HUES48 (cell line): Measurements from ENCODE around the gene DMRT1.

Experiments used
- H3K27ac ChIP-seq: one replicate; pipeline ENCODE4 v1.7.0; 2013; ENCODE audit warnings: low read depth, low read length, inconsistent platforms
- H3K27me3 ChIP-seq: 2 replicates; pipeline ENCODE4 v1.6.1; 2013; ENCODE audit warnings: mild to moderate bottlenecking, low read length; ENCODE audit not compliant: control insufficient read depth, insufficient read depth
- H3K36me3 ChIP-seq: 2 replicates; pipeline ENCODE4 v1.6.1; 2013; ENCODE audit warnings: low read length; ENCODE audit not compliant: control insufficient read depth, insufficient read depth
- H3K4me1 ChIP-seq: 2 replicates; pipeline ENCODE4 v1.6.1; 2013; ENCODE audit warnings: mild to moderate bottlenecking, low read length; ENCODE audit not compliant: control insufficient read depth, insufficient read depth
- H3K4me3 ChIP-seq: 2 replicates; pipeline ENCODE4 v1.5.1; 2013; ENCODE audit warnings: mild to moderate bottlenecking, low read depth, low read length
- H3K9ac ChIP-seq: 2 replicates; pipeline ENCODE4 v1.6.1; 2013; ENCODE audit warnings: mild to moderate bottlenecking, low read depth, low read length, moderate library complexity
- H3K9me3 ChIP-seq: 2 replicates; pipeline ENCODE4 v1.6.1; 2013; ENCODE audit warnings: low read length; ENCODE audit not compliant: control insufficient read depth, insufficient read depth

Gene DMRT1

DNA sequence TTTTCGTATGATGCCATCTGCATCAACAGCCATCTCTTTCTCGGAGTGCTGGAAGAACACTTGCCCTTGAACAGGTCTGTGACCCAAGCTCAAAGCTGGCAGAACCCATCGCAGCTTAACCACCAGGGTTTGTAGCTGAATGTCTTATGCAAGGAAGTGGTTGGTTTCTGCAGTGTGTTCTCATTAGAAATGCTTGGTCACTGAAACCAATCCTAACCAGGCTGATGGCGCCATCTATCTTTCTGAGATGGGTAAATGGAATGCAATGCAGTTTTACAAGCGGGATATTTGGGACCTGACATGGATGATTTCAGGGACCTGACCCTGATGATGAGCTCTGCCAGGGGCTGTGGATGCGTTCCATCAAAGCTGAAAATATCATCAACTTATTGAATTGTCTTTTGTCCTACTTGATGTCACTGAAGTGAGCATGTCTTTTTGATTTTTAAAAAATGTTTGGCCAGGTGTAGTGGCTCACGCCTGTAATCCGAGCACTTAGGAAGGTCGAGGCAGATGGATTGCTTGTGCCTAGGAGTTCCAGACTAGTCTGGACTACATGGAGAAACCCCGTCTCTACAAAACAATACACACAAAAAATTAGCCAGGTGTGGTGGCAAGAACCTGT, 163.7 kb downstream of the DMRT1 start:
- Histone ChIP-seq H3K36me3 (no peaks in the 10 kb centered on the region), H3K27me3 (peaks cover 11% of the 10 kb centered on the region), H3K4me1 (no peaks in the 10 kb centered on the region), H3K9ac (no peak overlapping the region), H3K4me3 (no peak overlapping the region), H3K27ac (no peak overlapping the region), H3K9me3 (peaks cover 13% of the 10 kb centered on the region)

- H3K27ac ChIP-seq: no peak overlapping the region
- no peak overlapping the region for H3K9ac ChIP-seq
- no peaks in the 10 kb centered on the region for H3K4me1 ChIP-seq
- no peaks in the 10 kb centered on the region; the same call in 1 of the 2 replicates for H3K9me3 ChIP-seq
- H3K4me3 ChIP-seq: no peak overlapping the region
- no peaks in the 10 kb centered on the region for H3K36me3 ChIP-seq
- H3K27me3 ChIP-seq: peaks cover 11% of the 10 kb centered on the region
Observed at GRCh38 chr9:1007312-1007711, 165.8 kb downstream of the DMRT1 start.

GRCh38 chr9:1008216-1008615, 166.7 kb downstream of the DMRT1 start:
- Histone ChIP-seq H3K27ac (no peak overlapping the region), H3K9me3 (no peaks in the 10 kb centered on the region; the same call in 1 of the 2 replicates)

GRCh38 chr9:1009101-1009707, 167.7 kb downstream of the DMRT1 start:
- no peak overlapping the region for H3K4me3 ChIP-seq
- H3K9me3 ChIP-seq: no peaks in the 10 kb centered on the region
- no peaks in the 10 kb centered on the region for H3K36me3 ChIP-seq
- peaks cover 11% of the 10 kb centered on the region for H3K27me3 ChIP-seq
- no peak overlapping the region for H3K9ac ChIP-seq
- H3K27ac ChIP-seq: no peak overlapping the region
- no peaks in the 10 kb centered on the region for H3K4me1 ChIP-seq

More at GRCh38 chr9:1008216-1008615, 166.7 kb downstream of the DMRT1 start:
- Histone ChIP-seq H3K4me3 (no peak overlapping the region), H3K27me3 (peaks cover 11% of the 10 kb centered on the region), H3K9ac (no peak overlapping the region), H3K4me1 (no peaks in the 10 kb centered on the region), H3K36me3 (no peaks in the 10 kb centered on the region)

DNA sequence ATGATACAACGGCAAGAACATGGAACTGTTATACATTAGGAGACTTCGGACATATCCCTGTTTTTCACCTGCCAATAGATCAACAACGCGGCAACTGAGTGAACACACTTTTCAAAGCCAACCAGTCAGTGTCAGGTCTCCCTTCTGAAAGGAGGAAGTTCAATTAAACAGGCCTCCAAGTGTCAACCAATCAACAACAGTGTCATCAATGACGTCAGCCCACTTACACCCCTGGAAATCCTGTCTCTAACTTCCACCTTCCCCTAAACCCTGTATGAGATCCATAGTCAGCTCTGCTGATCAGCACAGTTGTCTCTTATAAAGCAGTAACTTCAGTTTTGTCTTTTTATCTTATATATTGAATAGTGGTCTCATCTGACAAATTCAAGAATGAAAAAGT, 171.5 kb downstream of the DMRT1 start:
- Histone ChIP-seq H3K36me3 (no peaks in the 10 kb centered on the region), H3K9me3 (no peaks in the 10 kb centered on the region), H3K9ac (no peak overlapping the region), H3K4me1 (no peaks in the 10 kb centered on the region), H3K4me3 (no peak overlapping the region), H3K27me3 (peaks cover 10% of the 10 kb centered on the region; the same call in 1 of the 2 replicates), H3K27ac (no peak overlapping the region)

DNA sequence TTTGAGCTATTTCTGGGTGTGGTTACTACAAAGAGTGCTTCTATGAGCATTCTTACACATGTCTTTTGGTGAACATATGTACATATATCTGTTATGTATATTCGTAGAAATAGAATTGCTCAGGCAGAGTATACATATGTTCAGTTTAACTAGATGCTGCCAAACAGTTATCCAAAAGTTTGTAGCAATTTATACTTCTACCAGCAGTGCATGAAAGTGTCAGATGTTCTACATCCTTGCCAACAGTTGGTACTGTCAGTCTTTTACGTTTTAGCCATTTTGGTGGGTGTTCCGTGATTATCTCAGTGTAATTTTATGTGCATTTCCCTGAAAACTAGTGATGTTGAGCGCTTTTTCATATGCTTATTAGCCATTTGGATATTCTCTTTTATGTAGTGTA, 172.7 kb downstream of the DMRT1 start:
- Histone ChIP-seq H3K27me3 (no peaks in the 10 kb centered on the region; the same call in 1 of the 2 replicates), H3K36me3 (no peaks in the 10 kb centered on the region), H3K4me3 (no peak overlapping the region), H3K9ac (no peak overlapping the region), H3K9me3 (no peaks in the 10 kb centered on the region), H3K27ac (no peak overlapping the region), H3K4me1 (no peaks in the 10 kb centered on the region)

DNA sequence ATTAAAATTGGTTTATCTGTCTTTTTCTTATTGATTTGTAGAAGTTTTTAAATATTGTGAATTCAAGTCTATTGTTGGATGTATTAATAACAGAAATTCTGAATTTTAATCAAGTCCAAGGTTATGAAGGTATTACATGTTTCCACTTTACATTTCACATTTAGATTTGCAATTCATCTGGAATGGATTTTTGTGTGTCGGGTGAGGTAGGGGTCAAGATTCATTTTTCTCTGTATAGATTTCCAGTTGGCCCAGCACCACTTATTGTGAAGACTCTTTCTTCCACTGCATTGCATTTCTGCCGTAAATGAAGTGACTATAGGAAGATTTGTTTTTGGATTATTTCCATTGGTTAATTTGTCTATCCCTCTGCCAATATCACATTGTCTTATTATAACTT, 173.1 kb downstream of the DMRT1 start:
- no peaks in the 10 kb centered on the region; the same call in 1 of the 2 replicates for H3K27me3 ChIP-seq
- H3K9ac ChIP-seq: no peak overlapping the region
- H3K4me1 ChIP-seq: no peaks in the 10 kb centered on the region
- no peaks in the 10 kb centered on the region for H3K36me3 ChIP-seq
- no peaks in the 10 kb centered on the region for H3K9me3 ChIP-seq
- H3K27ac ChIP-seq: no peak overlapping the region
- H3K4me3 ChIP-seq: no peak overlapping the region

- peaks cover 2% of the 10 kb centered on the region; the same call in 1 of the 2 replicates for H3K9me3 ChIP-seq
- H3K4me3 ChIP-seq: no peak overlapping the region
- no peak overlapping the region for H3K27ac ChIP-seq
- H3K36me3 ChIP-seq: no peaks in the 10 kb centered on the region
- H3K27me3 ChIP-seq: no peaks in the 10 kb centered on the region
- H3K9ac ChIP-seq: no peak overlapping the region
- H3K4me1 ChIP-seq: no peaks in the 10 kb centered on the region
Observed at GRCh38 chr9:1018121-1018520, 176.6 kb downstream of the DMRT1 start.
